ENCODE data around the gene IZUMO4.

Gene IZUMO4

DNA sequence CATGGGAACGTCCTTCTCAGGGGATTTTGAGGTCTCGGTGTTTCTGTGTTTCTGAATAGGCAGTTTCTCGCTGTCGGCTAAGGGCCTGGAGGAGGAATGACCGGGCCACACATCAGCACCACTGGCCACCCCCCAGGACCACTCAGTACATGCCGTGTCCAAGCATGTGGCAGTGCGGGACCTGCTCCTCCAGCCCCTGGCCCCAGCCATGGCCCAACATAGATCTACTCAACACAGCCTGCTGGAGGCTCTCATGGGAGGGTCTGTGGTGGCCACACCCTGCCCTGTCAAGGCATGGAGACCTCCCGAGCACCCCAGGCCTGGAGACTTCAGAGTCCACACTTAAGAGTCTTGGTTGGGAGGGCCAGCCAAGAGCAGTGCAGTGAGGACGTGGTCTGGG is 17.5 kb downstream of the IZUMO4 start:
- peaks cover 99% of the 10 kb centered on the region for H3K36me3 ChIP-seq (ENCODE audit: insufficient read depth, low read length)
- no peak overlapping the region for H3K27ac ChIP-seq (ENCODE audit: low read length)
- DNase-seq (no peak), ATAC-seq (ENCODE audit: insufficient read depth, low read depth) (no peak)
- H3K4me2 ChIP-seq (ENCODE audit: insufficient read depth, low read length) = no peak overlapping the region
- H3K79me2 ChIP-seq (ENCODE audit: insufficient read depth, low read length) = peaks cover 6% of the 10 kb centered on the region; the same call in 1 of the 2 replicates
- H4K20me1 ChIP-seq (ENCODE audit: insufficient read depth, low read length) = peaks cover 26% of the 10 kb centered on the region
- no peaks in the 10 kb centered on the region for H3K9me3 ChIP-seq (ENCODE audit: insufficient read depth, low read length, severe bottlenecking)
- H3K9ac ChIP-seq (ENCODE audit: low read depth, low read length) = no peak overlapping the region
- TF ChIP-seq, protein P1, sequence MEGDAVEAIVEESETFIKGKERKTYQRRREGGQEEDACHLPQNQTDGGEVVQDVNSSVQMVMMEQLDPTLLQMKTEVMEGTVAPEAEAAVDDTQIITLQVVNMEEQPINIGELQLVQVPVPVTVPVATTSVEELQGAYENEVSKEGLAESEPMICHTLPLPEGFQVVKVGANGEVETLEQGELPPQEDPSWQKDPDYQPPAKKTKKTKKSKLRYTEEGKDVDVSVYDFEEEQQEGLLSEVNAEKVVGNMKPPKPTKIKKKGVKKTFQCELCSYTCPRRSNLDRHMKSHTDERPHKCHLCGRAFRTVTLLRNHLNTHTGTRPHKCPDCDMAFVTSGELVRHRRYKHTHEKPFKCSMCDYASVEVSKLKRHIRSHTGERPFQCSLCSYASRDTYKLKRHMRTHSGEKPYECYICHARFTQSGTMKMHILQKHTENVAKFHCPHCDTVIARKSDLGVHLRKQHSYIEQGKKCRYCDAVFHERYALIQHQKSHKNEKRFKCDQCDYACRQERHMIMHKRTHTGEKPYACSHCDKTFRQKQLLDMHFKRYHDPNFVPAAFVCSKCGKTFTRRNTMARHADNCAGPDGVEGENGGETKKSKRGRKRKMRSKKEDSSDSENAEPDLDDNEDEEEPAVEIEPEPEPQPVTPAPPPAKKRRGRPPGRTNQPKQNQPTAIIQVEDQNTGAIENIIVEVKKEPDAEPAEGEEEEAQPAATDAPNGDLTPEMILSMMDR (IDR thresholded peaks at IDR 0.05; ENCODE audit: borderline replicate concordance, extremely low read depth, low read length, poor library complexity, severe bottlenecking) = no peak
- no peak for TF ChIP-seq EZH2 (IDR thresholded peaks at IDR 0.05; ENCODE audit: borderline replicate concordance, low read depth, low read length, severe bottlenecking)
- H2AFZ ChIP-seq (ENCODE audit: low read depth, low read length) = no peak overlapping the region
- no peaks in the 10 kb centered on the region for H3K4me1 ChIP-seq (ENCODE audit: insufficient read depth, low read length)
- no peak overlapping the region for H3K4me3 ChIP-seq (ENCODE audit: low read depth in 1 of 2, low read length in 2 of 2)
- no peaks in the 10 kb centered on the region for H3K27me3 ChIP-seq (ENCODE audit: insufficient read depth, low read length, poor library complexity)

DNA sequence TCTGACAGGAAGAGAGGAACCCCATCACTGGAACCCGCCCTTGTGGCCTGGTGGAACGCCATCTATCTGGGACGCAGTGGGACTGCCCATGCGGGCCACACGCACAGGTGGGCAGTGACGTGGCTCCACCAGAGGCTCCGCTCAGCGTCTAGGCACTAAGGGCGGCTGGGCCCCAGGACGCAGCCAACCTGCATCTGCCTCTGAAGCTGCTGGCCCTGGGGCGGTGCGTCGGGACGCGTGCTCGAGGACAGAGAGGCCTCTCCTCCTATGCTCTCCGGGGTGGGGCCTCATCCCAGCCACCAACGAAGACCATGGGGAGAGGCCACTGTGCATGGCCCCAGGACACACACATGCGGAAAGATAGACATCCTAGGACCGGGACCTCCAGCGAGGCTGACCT is 18.1 kb downstream of the IZUMO4 start:
- H3K4me3 ChIP-seq (ENCODE audit: low read depth in 1 of 2, low read length in 2 of 2) = no peak overlapping the region
- H3K4me2 ChIP-seq (ENCODE audit: insufficient read depth, low read length) = no peak overlapping the region
- H3K9ac ChIP-seq (ENCODE audit: low read depth, low read length) = no peak overlapping the region
- H4K20me1 ChIP-seq (ENCODE audit: insufficient read depth, low read length) = peaks cover 26% of the 10 kb centered on the region
- DNase-seq (no peak), ATAC-seq (ENCODE audit: insufficient read depth, low read depth) (no peak)
- H2AFZ ChIP-seq (ENCODE audit: low read depth, low read length) = no peak overlapping the region
- peaks cover 6% of the 10 kb centered on the region; the same call in 1 of the 2 replicates for H3K79me2 ChIP-seq (ENCODE audit: insufficient read depth, low read length)
- no peaks in the 10 kb centered on the region for H3K9me3 ChIP-seq (ENCODE audit: insufficient read depth, low read length, severe bottlenecking)
- H3K27ac ChIP-seq (ENCODE audit: low read length) = no peak overlapping the region
- no peaks in the 10 kb centered on the region for H3K4me1 ChIP-seq (ENCODE audit: insufficient read depth, low read length)
- no peaks in the 10 kb centered on the region for H3K27me3 ChIP-seq (ENCODE audit: insufficient read depth, low read length, poor library complexity)
- peaks cover 96% of the 10 kb centered on the region for H3K36me3 ChIP-seq (ENCODE audit: insufficient read depth, low read length)
- no peak for TF ChIP-seq EZH2 (IDR thresholded peaks at IDR 0.05; ENCODE audit: borderline replicate concordance, low read depth, low read length, severe bottlenecking)
- TF ChIP-seq, protein P1 (IDR thresholded peaks at IDR 0.05; ENCODE audit: borderline replicate concordance, extremely low read depth, low read length, poor library complexity, severe bottlenecking) = no peak

DNA sequence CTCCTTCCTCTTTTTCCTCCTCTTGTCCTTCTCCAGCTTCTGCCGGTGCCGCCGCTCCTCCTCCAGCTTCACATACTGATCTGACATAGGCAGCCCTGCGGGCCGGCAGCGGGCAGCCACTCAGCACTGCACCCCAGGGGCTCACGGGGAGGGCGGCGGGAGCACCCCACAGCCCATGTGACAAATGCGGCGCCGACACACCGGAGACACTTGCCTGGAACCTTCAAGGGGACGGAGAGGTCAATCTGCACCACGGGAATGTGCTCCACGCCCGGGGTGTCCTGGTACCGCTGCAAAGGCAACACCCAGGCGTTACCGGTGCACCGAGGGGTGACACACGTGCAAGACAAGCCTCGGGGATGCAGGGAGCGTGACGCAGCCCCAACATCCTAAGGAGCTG is 18.6 kb downstream of the IZUMO4 start:
- Histone ChIP-seq H3K27me3 (ENCODE audit: insufficient read depth, low read length, poor library complexity) (no peaks in the 10 kb centered on the region), H3K4me2 (ENCODE audit: insufficient read depth, low read length) (no peak overlapping the region), H3K9me3 (ENCODE audit: insufficient read depth, low read length, severe bottlenecking) (no peaks in the 10 kb centered on the region), H3K9ac (ENCODE audit: low read depth, low read length) (no peak overlapping the region), H2AFZ (ENCODE audit: low read depth, low read length) (no peak overlapping the region), H4K20me1 (ENCODE audit: insufficient read depth, low read length) (peaks cover 26% of the 10 kb centered on the region), H3K36me3 (ENCODE audit: insufficient read depth, low read length) (peaks cover 96% of the 10 kb centered on the region), H3K79me2 (ENCODE audit: insufficient read depth, low read length) (peaks cover 6% of the 10 kb centered on the region; the same call in 1 of the 2 replicates), H3K4me3 (ENCODE audit: low read depth in 1 of 2, low read length in 2 of 2) (no peak overlapping the region), H3K4me1 (ENCODE audit: insufficient read depth, low read length) (no peaks in the 10 kb centered on the region), H3K27ac (ENCODE audit: low read length) (no peak overlapping the region)
- TF ChIP-seq, protein P1 (IDR thresholded peaks at IDR 0.05; ENCODE audit: borderline replicate concordance, extremely low read depth, low read length, poor library complexity, severe bottlenecking) = no peak
- TF ChIP-seq EZH2 (IDR thresholded peaks at IDR 0.05; ENCODE audit: borderline replicate concordance, low read depth, low read length, severe bottlenecking) = no peak
- DNase-seq (no peak), ATAC-seq (ENCODE audit: insufficient read depth, low read depth) (no peak)
